IMR-90 (cell line): ENCODE measurements around the gene RAB42. TPM values are rescaled to one million over a fixed set of nuclear protein-coding genes. Genes with fewer than 3 reads are reported as not detected.

Source experiments
- ATAC-seq: fragments of 200-7000 bp; cut with Tn5 transposase; 2 replicates; pipeline ENCODE4 v1.9.1; 2020; ENCODE audit warnings: low read depth, mild to moderate bottlenecking, moderate library complexity
- BruUV-seq: library from RNA; stranded (reverse); fragments of 400-500 nt; replicated peaks from 2 replicates; lab custom pipeline; 2021; lab: Mats Ljungman, UMichigan
- CTCF ChIA-PET: fragments of 300-600 bp; formaldehyde crosslinking; extraction: SDS; loops from one replicate; lab custom pipeline; 2021; ENCODE audit warnings: antibody characterized with exemption; lab: Yijun Ruan, JAX
- POLR2A ChIA-PET: fragments of 300-600 bp; sonication (Branson Sonifier 250); formaldehyde crosslinking; loops from one replicate; lab custom pipeline; 2022; ENCODE audit warnings: antibody characterized with exemption; ENCODE audit not compliant: unreplicated experiment; lab: Charles Lee
- DNase-seq: peaks from one replicate; pipeline ENCODE4 v3.0.0; 2013
- H2AFZ ChIP-seq: replicated peaks from 2 replicates; pipeline ENCODE3; 2013; ENCODE audit warnings: low read length, mild to moderate bottlenecking; ENCODE audit not compliant: poor library complexity
- H2AK5ac ChIP-seq: 2 replicates; pipeline ENCODE4 v1.6.1; 2013; ENCODE audit warnings: low read depth, low read length, inconsistent platforms
- H2AK9ac ChIP-seq: replicated peaks from 2 replicates; pipeline ENCODE3; 2013; ENCODE audit warnings: mild to moderate bottlenecking, low read depth, low read length, moderate library complexity; ENCODE audit not compliant: poor library complexity
- H2BK120ac ChIP-seq: 2 replicates; pipeline ENCODE4 v1.6.1; 2013; ENCODE audit warnings: low read depth, low read length, inconsistent platforms
- H2BK15ac ChIP-seq: 3 replicates; pipeline ENCODE4 v1.6.1; 2013; ENCODE audit warnings: low read depth, low read length, inconsistent platforms
- H2BK20ac ChIP-seq: 2 replicates; pipeline ENCODE4 v1.6.1; 2013; ENCODE audit warnings: low read depth, mild to moderate bottlenecking, inconsistent platforms, low read length, moderate library complexity
- H2BK5ac ChIP-seq: 2 replicates; pipeline ENCODE4 v1.6.1; 2013; ENCODE audit warnings: mild to moderate bottlenecking, low read depth, low read length, inconsistent platforms; ENCODE audit not compliant: poor library complexity, severe bottlenecking
- H3K14ac ChIP-seq: replicated peaks from 2 replicates; pipeline ENCODE4 v1.6.1; 2013; ENCODE audit warnings: low read depth, low read length, inconsistent platforms
- H3K18ac ChIP-seq: 2 replicates; pipeline ENCODE4 v1.6.1; 2013; ENCODE audit warnings: low read depth, low read length, control low read depth
- H3K23ac ChIP-seq: 2 replicates; pipeline ENCODE4 v1.6.1; 2013; ENCODE audit warnings: low read depth, low read length, inconsistent platforms
- H3K27ac ChIP-seq: 2 replicates; pipeline ENCODE4 v1.5.1; 2013; ENCODE audit warnings: mild to moderate bottlenecking, control low read depth, low read length; ENCODE audit not compliant: insufficient read depth
- H3K27me3 ChIP-seq: 2 replicates; pipeline ENCODE4 v1.6.1; 2013; ENCODE audit warnings: low read length; ENCODE audit not compliant: control insufficient read depth, insufficient read depth
- H3K36me3 ChIP-seq: 2 replicates; pipeline ENCODE4 v1.6.1; 2013; ENCODE audit warnings: low read length, mixed read lengths; ENCODE audit not compliant: control insufficient read depth, insufficient read depth
- H3K4ac ChIP-seq: 2 replicates; pipeline ENCODE4 v1.6.1; 2013; ENCODE audit warnings: low read depth, low read length, inconsistent platforms
- H3K4me1 ChIP-seq: 2 replicates; pipeline ENCODE4 v1.6.1; 2013; ENCODE audit warnings: low read length, mixed read lengths; ENCODE audit not compliant: control insufficient read depth, insufficient read depth
- H3K4me2 ChIP-seq: 2 replicates; pipeline ENCODE4 v1.6.1; 2013; ENCODE audit warnings: low read depth, mild to moderate bottlenecking, control low read depth, low read length, moderate library complexity
- H3K4me3 ChIP-seq: 2 replicates; pipeline ENCODE4 v1.5.1; 2013; ENCODE audit warnings: low read depth, mild to moderate bottlenecking, control low read depth, low read length, moderate library complexity; ENCODE audit not compliant: insufficient read depth
- H3K56ac ChIP-seq: 2 replicates; pipeline ENCODE4 v1.6.1; 2013; ENCODE audit warnings: low read length, inconsistent platforms; ENCODE audit not compliant: insufficient read depth; ENCODE audit errors: extremely low read depth
- H3K79me1 ChIP-seq, 2 experiments: 2 replicates each; pipeline ENCODE4 v1.6.1; 2013; ENCODE audit warnings: low read length in 2 of 2, inconsistent platforms in 1 of 2, low read depth in 1 of 2
- H3K9ac ChIP-seq: 2 replicates; pipeline ENCODE4 v1.6.1; 2013; ENCODE audit warnings: low read depth, low read length, control low read depth
- H3K9me1 ChIP-seq: 2 replicates; pipeline ENCODE4 v1.6.1; 2013; ENCODE audit warnings: low read length, inconsistent platforms; ENCODE audit not compliant: insufficient read depth
- H3K9me3 ChIP-seq: 2 replicates; pipeline ENCODE4 v1.6.1; 2013; ENCODE audit warnings: low read length; ENCODE audit not compliant: control insufficient read depth, insufficient read depth
- H4K20me1 ChIP-seq: 2 replicates; pipeline ENCODE4 v1.6.1; 2013; ENCODE audit warnings: low read length, inconsistent platforms; ENCODE audit not compliant: insufficient read depth
- H4K5ac ChIP-seq: 2 replicates; pipeline ENCODE4 v1.6.1; 2013; ENCODE audit warnings: mild to moderate bottlenecking, low read depth, low read length, control low read depth
- H4K8ac ChIP-seq, 2 experiments: 2 replicates each; pipeline ENCODE4 v1.6.1; 2013; ENCODE audit warnings: low read depth in 2 of 2, low read length in 2 of 2, control low read depth in 1 of 2, inconsistent platforms in 1 of 2
- H4K91ac ChIP-seq: 2 replicates; pipeline ENCODE4 v1.6.1; 2013; ENCODE audit warnings: low read depth, low read length, inconsistent platforms; ENCODE audit not compliant: insufficient read depth
- CEBPB ChIP-seq: IDR thresholded peaks from 2 replicates; pipeline ENCODE4 v1.6.1; 2012; ENCODE audit warnings: low read depth, low read length, improper control_type of control experiment
- MAFK ChIP-seq: IDR thresholded peaks from 2 replicates; pipeline ENCODE4 v1.6.1; 2012; ENCODE audit warnings: low read depth, low read length, improper control_type of control experiment
- NFE2L2 ChIP-seq: fragments of 150-350 bp; IDR thresholded peaks from 2 replicates; pipeline ENCODE4 v1.6.1; 2016; ENCODE audit warnings: low read depth, mild to moderate bottlenecking, low read length
- RAD21 ChIP-seq: IDR thresholded peaks from 2 replicates; pipeline ENCODE4 v1.6.1; 2012; ENCODE audit warnings: low read length, improper control_type of control experiment
- RCOR1 ChIP-seq: IDR thresholded peaks from 2 replicates; pipeline ENCODE4 v1.6.1; 2012; ENCODE audit warnings: mild to moderate bottlenecking, low read length, improper control_type of control experiment; ENCODE audit not compliant: insufficient replicate concordance
- USF2 ChIP-seq: fragments of 150-350 bp; IDR thresholded peaks from 2 replicates; pipeline ENCODE4 v1.6.1; 2017; ENCODE audit warnings: mild to moderate bottlenecking, antibody characterized with exemption, low read length, low read depth
- dilution Hi-C: fragments of 300-500 bp; cut with HindIII; formaldehyde crosslinking; loops from one replicate; pipeline ENCODE4 v1.14.3; 2018; ENCODE audit warnings: low sequenced_read_pairs; ENCODE audit not compliant: unreplicated experiment
- in situ Hi-C: fragments of 300-500 bp; cut with MboI; formaldehyde crosslinking; loops from 3 replicates; pipeline ENCODE4 v1.14.3; 2019; ENCODE audit warnings: low sequenced_read_pairs, inconsistent platforms, mixed read lengths
- intact Hi-C: fragments of 100-400 bp; cut with micrococcal nuclease; formaldehyde crosslinking; loops from 2 replicates; pipeline ENCODE4 v1.10.0; 2022
- polyA plus RNA-seq, 3 experiments: library from polyadenylated mRNA; depleted of rRNA; stranded (reverse); fragments of >200 nt; gene quantifications; 2 replicates each; pipeline ENCODE4 v1.2.3, GENCODE V29; 2012; ENCODE audit warnings: low replicate concordance in 1 of 3
- total RNA-seq: library from RNA; depleted of rRNA; stranded (reverse); fragments of >200 nt; gene quantifications from 2 replicates; pipeline ENCODE4 v1.2.3, GENCODE V29; 2012

RAB42 gene
- total and polyA plus RNA-seq, 2 of the 4 experiments (the other 2 are of a cell fraction), result 0.77 to 0.90 TPM

- Histone ChIP-seq H2BK15ac (no peak overlapping the region), H3K9me1 (no peaks in the 10 kb centered on the region), H2BK20ac (no peak overlapping the region), H3K14ac (no peak overlapping the region), H3K27ac (no peak overlapping the region), H3K4me2 (no peak overlapping the region), H2BK120ac (no peak overlapping the region), H3K4ac (no peak overlapping the region), H4K8ac (no peak overlapping the region), H3K56ac (no peak overlapping the region), H2AFZ (no peak overlapping the region), H4K5ac (no peak overlapping the region), H3K27me3 (no peaks in the 10 kb centered on the region), H3K79me1 (peaks cover 6% of the 10 kb centered on the region in 2 experiments; a peak in 2 of 4 replicates), H4K91ac (no peak overlapping the region), H3K36me3 (peaks cover 52% of the 10 kb centered on the region), H3K4me1 (no peaks in the 10 kb centered on the region), H3K9me3 (no peaks in the 10 kb centered on the region), H2BK5ac (no peak overlapping the region), H3K23ac (no peak overlapping the region), H3K4me3 (no peak overlapping the region), H2AK5ac (no peak overlapping the region), H4K20me1 (no peaks in the 10 kb centered on the region), H2AK9ac (no peak overlapping the region), H3K18ac (no peak overlapping the region), H3K9ac (no peak overlapping the region)
- TF ChIP-seq CEBPB (no peak), MAFK (no peak), RAD21 (no peak), USF2 (no peak), NFE2L2 (no peak), RCOR1 (no peak)
- POLR2A ChIA-PET, result no interaction called here
- CTCF ChIA-PET, result interaction anchor here (0.6 to 1.0 kb wide), 2 partner anchors 24 to 37 kb away, joined by 3 to 6 read pairs; no protein-coding TSS in a partner anchor
- no TSS peak for BruUV-seq
- intact Hi-C loops (no loop called here), in situ Hi-C loops (no loop called here), dilution Hi-C loops (no loop called here)
- ATAC-seq, result no peak
- no peak for DNase-seq
These were observed 27.8 kb upstream of the RAB42 start for GRCh38 chr1:28564310-28564709.
